Dermis blood vessel endothelial cell (primary cell): ENCODE data around the gene ARF1. TPM values are rescaled to one million over a fixed set of nuclear protein-coding genes. Genes with fewer than 3 reads are reported as not detected.

ENCODE experiments used
- DNase-seq: peaks from one replicate; pipeline ENCODE4 v3.0.0; 2010
- total RNA-seq: library from RNA; depleted of rRNA; stranded (reverse); fragments of >200 nt; gene quantifications from 2 replicates; pipeline ENCODE4 v1.2.3, GENCODE V29; 2014

Gene ARF1
- total RNA-seq, result 264 and 393 TPM in 2 replicates

- DNase-seq, result peak; percentile 96
These were observed at the start of gene ARF1 for GRCh38 chr1:228082214-228082917. TSS of gene ARF1 (plus strand) at chr1:228082708. CDS start at chr1:228097115, 14,407 bp downstream.

GRCh38 chr1:228033376-228033775 lies 49.1 kb upstream of the ARF1 start:
- no peak for DNase-seq

GRCh38 chr1:228034954-228035837 lies 47.3 kb upstream of the ARF1 start:
- no peak for DNase-seq

- no peak for DNase-seq
These were observed 46.7 kb upstream of the ARF1 start for GRCh38 chr1:228035844-228036243.

- no peak for DNase-seq
These were observed 45.7 kb upstream of the ARF1 start for GRCh38 chr1:228036701-228037231.

GRCh38 chr1:228037401-228038386 lies 44.8 kb upstream of the ARF1 start:
- peak; percentile 49 for DNase-seq

- DNase-seq, result no peak
These were observed 44.0 kb upstream of the ARF1 start for GRCh38 chr1:228038387-228039005.

GRCh38 chr1:228039006-228039903 lies 43.3 kb upstream of the ARF1 start:
- DNase-seq, result no peak

- DNase-seq, result no peak
These were observed 42.5 kb upstream of the ARF1 start for GRCh38 chr1:228039986-228040385.

GRCh38 chr1:228041316-228041715 lies 41.2 kb upstream of the ARF1 start:
- DNase-seq, result no peak

GRCh38 chr1:228042508-228042907 lies 40.0 kb upstream of the ARF1 start:
- no peak for DNase-seq

- no peak for DNase-seq
These were observed 39.1 kb upstream of the ARF1 start for GRCh38 chr1:228043281-228043848.

- no peak for DNase-seq
These were observed 37.5 kb upstream of the ARF1 start for GRCh38 chr1:228044961-228045360.

- DNase-seq, result no peak
These were observed 37.1 kb upstream of the ARF1 start for GRCh38 chr1:228045405-228045804.

GRCh38 chr1:228045871-228046270 lies 36.6 kb upstream of the ARF1 start:
- no peak for DNase-seq

GRCh38 chr1:228046421-228047182 lies 35.9 kb upstream of the ARF1 start:
- DNase-seq, result no peak

GRCh38 chr1:228047183-228047466 lies 35.4 kb upstream of the ARF1 start:
- DNase-seq, result no peak

GRCh38 chr1:228048120-228048519 lies 34.4 kb upstream of the ARF1 start:
- DNase-seq, result no peak

- no peak for DNase-seq
These were observed 33.7 kb upstream of the ARF1 start for GRCh38 chr1:228048659-228049298.
